ENCODE results near the gene TAF3.
"Not testable (repeated sequence)": the region's sequence is repeated elsewhere in the genome, so short reads cannot be mapped to it uniquely, and the experiment has no call there.

TAF3 gene

DNA sequence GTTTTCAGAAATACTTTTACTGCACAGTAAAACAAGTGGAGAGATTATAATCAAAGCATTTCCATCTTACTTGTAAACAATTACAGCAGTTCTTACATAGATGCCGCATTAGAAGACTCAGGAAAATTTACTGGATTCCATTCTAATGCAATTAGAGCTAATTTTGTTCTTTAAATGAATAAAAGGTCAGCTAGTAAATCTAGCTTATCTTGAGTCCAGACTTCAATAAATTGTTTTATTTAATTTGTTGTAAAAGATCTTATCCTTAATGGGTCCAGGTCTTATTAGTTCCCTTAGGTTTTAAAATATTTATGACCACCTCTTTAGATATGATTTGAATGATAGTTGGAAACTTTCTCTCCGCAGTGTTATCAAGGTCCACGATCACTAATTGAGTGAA is 166.0 kb downstream of the TAF3 start:
- no peak for DNase-seq

DNA sequence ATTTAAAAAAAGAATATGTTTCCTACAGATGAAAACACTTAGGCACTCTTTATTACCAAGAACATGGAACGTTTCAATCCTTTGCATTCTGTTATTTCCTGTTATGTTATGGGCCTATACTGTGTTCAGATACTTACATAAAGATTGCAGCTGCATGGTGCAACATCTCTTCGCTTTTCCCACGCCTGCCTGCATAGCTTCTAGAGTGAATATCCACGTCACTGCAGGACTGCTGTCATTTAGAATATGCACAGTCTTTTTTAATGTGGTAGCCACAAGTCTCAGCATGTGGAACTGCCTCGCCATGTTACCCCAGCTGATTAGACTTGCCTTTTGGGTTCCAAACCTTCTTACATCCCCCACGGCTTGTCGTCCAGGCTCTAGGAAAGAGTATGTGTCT is 166.6 kb downstream of the TAF3 start:
- DNase-seq = no peak

DNA sequence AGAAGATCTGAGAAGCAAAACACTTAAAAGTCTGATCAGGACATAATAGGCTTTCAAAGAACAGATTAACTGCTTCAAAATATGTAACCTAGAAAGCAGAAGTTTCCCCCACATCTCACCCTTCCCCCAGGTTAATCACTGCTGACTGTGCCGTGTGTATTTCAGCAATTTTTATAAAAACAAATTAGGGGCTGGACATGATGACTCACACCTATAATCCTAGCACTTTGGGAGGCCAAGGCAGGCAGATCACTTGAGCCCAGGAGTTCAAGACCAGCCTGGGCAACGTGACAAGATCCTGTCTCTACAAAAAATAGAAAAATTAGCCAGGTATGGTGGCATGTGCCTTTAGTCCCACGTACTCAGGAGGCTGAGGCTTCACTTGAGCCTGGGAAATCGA is 168.5 kb downstream of the TAF3 start:
- DNase-seq = no peak

DNA sequence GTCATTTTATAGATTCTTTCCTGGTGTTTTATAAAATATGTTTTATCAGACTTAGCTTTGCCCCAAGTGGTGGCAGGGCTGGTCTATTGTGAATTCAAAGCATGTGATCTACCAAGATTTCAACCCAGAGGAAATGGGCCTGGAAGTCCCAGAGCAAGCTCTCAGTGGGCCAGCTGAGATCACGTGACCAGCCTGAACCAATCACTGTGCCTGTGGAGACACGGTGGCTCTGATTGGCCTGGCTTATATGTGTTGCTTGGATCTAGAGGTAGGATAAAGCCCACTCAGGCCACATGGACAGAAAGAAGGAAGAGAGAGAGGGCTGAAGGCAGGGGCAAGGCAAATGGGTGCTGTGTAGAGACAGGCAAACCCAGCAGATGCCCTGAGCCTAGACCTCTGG is 170.7 kb downstream of the TAF3 start:
- no peak for DNase-seq

DNA sequence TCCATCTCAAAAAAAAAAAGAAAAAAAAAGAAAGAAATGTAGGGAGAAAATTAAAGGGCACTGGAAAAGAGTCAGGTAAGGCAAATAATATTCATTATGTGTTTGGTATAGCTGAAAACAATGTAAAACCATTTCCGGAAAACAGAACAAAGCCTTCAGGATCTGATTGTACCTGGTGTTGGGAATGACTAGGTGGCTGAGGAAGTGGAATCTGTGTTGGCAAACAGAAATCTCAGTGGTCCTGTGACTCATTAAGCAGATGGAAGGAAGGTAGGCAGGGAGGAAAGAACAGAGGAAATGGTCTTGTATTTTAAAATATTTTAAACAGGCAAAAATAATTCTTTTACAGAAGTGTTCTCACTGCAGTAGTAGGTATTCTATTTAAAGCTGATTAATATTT is 180.5 kb downstream of the TAF3 start:
- DNase-seq = no peak

DNA sequence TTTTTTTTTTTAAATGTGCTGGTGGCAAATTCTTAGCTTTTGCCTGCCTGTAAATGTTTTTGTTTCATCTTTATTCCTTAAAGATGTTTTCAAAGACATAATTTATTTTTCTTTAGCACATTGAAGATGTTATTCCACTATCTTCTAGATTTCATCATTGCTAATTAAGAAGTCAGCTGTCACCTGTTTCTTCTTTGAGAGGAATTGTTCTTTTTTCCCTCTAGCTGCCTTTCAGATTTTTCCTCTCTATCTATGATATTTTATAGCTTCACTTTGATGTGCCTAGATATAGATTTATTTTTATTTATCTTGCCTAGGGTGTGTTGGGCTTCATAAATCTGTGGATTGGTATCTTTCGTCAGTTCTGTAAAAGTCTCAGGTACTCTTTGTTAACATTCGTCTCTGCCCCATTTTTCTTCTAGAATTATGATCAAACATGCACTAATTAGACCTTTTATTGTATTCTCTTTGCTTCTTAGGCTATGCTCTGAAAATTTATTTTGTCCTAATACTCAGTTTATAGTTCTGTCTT is 186.2 kb downstream of the TAF3 start:
- no peak for DNase-seq

DNA sequence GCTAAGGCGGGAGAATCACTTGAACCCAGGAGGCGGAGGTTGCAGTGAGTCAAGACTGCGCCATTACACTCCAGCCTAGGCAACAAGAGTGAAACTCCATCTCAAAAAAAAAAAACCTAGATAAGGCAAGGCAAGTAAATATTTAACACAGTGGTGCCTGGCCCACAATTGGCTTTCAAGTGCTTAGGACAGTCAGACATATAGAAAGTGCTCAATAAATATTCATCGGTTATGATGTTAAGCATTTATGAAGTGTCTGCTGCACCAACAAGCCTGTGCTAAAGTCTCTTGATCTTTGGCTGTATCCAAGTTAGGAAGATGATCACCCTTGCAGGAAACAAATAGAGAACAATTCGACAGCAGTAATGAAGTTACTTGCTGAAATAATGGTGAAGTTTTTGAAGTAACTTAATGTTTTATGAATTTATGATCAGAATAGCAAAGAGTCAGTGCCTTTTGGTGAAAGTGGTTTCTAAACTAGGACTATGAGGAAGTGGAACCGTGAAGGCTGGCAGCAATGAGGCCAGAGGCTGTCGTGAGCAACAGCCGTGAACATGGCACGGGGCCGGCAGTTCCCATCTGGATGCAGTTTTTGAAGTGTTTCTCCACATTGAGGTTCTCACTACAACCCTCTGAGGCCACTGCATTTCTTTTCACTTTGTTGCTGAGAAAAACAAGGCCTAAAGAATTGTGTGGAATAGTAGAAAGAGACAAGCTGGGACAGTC is 188.1 kb downstream of the TAF3 start:
- no peak for DNase-seq

DNA sequence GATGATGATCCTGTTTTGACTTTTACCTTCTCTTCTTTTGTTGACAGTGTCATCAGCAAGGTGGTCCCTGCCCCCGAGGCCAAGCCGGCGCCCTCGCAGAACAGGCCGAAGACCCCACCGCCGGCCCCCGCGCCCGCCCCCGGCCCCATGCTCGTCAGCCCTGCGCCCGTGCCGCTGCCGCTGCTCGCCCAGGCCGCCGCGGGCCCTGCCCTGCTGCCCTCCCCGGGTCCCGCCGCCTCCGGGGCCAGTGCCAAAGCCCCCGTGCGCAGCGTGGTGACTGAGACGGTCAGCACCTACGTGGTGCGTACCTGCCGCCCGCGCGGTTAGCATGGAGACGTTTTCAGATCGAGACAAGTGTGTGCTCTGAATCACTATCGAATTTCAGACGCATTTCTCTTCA is 190.7 kb downstream of the TAF3 start:
- DNase-seq = no peak

DNA sequence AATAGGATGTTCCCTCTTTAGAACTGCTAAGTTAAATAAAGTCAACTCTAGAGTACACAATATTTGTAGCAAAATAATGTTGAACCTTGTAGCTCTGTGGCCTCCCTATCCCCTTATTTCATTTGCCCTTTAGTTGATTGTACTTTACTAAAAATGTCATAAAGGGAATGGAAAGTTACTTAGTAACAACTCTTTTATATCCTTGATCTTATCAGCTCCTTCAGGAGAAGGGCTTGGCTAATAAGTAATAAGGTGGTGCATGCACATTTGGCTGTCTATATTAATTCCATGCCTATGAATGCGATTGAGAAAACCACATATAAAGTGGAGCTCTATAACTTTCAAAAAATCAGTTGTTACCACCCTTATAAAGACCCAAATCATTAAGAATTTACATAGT is 194.7 kb downstream of the TAF3 start:
- no peak for DNase-seq

DNA sequence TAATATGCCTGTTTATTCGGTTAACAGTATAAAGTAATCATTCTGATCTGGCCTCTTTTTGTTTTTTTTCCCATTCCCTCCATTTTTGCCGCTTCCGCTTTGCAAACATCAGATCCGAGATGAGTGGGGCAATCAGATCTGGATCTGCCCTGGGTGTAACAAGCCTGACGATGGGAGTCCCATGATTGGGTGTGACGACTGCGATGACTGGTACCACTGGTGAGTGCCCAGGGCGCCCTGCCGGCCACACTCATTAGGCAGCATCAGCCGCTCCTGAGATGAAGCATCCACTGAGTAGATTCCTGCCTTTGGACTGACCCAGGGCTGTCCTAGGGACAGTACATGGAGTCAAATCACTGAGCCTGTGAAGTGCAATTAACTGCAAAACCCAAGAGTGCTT is 195.3 kb downstream of the TAF3 start:
- DNase-seq = no peak

DNA sequence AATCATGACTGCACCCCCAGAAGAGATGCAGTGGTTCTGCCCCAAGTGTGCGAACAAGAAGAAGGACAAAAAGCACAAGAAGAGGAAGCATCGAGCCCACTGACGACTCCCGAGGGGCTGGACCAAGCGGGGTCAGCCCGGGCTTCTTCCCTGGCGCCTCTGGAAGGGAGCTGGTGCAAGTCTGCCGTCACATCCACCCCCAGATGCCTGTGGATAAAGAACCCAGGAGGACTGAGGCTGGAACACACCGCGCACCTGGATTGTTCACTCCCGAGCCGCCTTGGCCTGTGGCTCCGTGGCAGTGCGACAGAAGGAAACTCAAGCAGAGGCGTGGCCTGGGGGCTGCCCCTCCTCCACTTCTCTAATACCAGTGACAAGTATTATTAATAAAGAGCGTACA is 196.3 kb downstream of the TAF3 start:
- DNase-seq = no peak

DNA sequence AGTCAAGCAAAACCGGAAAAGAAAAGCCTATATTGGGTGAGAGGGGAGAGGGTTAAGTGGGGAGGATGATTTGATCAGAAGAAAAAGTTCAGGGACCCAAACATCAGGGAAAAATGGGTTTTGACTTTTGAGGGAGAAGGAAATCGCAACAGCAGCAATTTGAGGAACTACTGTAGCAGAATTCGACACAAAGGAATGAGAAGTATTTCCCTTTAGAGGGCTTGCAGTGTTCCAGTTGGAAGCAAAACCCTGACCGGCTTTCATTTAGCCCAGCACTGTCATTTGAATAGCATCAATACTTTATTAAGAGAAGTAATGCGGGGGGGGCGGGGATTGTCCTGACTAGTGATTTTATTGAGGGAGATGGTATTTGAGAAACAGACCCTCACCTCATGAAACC is 199.0 kb downstream of the TAF3 start:
- DNase-seq = no peak

DNA sequence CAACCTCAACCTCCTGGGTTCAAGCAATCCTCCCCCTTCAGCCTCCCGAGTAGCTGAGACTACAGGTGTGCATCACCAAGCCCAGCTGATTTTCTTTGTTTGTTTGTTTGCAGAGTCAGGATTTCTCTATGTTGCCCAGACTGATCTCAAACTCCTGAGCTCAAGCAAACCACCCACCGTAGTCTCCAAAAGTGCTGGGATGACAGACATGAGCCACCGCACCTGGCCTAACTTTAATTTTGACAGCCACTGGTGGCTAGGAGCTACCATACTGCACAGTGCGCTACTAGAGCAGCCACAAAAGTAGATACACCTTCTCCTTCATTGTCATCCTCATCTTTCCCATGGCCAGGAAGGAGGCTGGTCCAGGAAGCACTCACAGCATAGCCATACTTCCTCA is 205.0 kb downstream of the TAF3 start:
- no peak for DNase-seq

DNA sequence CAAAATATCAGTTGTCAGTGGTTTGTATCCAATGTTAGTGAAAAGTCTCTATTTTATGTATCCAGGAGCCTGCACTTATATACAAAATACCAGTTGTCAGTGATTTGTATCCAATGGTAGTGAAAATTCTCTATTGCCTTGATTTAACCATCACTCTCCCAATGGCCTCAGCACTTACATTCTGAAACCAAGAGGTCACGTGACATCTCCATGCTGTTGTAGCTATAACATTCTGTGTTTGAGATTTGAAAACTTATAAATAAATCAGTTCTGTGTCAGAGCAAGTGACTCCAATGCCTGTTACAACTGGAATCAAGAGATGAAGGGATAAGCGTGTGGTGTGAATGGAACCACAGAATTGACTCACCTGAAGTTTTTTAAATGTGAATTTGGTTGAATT is 205.5 kb downstream of the TAF3 start:
- no peak for DNase-seq

DNA sequence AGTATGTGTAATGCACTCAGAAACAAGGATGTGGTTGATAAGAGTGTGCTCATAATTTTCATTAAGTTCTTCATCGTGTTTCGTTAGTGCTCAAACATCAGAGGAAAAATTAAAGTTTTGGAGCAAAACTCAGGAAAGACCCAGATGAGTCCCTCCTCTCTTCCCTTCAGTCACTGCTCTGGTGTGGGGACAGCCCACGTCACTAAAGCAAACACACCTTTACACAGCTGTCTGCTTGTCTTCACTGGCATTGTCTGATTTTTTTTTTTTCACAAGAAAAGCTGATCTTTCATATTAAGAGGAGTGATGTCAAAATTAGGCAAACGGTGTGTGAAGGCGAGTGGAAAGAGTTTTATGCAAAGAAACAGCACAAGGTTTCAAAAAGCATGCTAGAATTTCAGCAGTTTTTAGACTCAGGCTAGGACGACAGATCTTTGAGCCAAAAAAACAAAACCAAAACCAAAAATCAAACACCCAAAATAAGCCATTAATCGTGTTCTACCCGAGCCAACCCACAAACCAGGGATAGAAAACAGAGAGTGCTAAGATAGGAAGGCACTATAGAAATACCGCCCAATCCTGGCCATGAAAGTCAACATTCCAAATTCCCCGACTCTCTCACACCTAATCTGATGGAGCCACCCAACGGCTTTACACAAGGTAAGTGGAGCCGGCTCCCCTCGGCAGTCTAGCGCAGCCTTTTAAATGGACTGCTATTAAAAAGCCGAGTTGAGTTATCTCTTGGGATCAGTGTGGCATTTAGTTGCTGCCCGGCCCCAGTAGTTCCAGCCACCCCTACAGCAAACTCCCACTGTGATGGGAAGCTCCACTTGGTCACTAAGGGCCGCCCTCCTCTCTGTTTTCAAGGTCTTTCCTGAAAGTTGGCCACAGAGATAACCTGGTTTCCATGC is 208.3 kb downstream of the TAF3 start:
- no peak for DNase-seq

DNA sequence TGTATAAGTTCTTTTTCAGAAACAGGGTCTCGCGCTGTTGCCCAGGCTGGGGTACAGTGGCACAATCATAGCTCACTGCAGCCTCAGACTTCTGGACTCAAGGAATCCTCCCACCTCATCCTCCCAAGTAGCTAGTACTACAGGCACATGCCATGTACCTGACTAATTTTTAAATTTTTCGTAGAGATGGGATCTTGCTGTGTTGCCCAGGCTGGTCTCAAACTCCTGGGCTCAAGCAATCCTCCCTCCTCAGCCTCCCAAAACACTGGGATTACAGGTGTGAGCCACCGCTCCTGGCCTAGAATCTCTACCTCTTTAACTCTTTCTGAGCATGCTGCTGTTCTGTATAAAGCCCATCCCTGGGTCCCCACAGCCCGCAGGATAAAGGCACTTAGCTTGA is 212.9 kb downstream of the TAF3 start:
- DNase-seq = not testable (repeated sequence)

DNA sequence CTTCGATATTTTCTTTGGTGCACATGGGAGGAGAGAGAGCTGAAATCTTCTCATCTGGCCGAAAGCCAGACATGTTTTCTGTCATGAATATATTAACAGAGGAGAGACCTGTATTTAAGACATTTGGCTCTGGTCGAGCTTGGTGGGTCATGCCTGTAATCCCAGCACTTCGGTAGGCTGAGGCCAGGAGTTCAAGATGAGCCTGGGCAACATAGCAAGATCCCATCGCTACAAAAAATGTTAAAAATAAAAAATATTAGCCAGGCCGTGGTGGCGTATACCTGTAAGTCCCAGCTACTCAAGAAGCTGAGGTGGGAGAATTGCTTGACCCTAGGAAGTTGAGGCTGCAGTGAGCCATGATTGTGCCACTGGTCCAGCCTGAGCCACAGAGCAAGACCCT is 214.3 kb downstream of the TAF3 start:
- no peak for DNase-seq

DNA sequence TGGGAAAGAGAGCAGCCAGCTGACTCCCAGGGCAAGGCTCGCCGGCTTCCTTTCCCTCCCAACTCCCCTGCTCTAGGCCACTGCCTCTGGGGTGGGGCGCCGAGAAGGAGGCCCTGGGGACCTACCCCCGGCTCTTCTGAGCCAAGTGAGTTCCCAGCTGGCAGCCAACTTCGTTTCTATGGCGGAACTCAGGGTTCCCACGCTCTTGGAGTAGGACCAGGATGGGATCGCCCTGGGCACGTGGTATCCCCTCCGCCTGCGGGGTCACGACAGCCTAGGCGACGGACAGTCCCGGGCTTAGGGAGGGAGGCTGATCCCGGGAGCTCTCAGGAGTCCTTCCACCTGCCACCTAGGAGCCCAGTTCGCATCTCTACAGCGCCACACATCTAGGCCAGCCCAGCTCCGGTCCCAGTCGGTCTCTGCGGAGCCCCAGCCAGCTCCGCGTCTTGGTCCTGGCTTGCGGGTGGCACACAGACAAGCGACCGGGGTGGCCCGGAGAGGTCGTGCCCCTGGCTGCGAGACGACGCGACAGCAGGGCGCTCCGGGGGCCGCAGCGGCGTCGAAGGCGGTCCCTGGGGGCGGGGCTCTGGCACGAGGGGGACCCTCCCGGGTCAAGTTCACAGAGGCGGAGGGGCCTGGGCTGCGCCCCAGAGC is 215.6 kb downstream of the TAF3 start:
- DNase-seq = no peak

DNA sequence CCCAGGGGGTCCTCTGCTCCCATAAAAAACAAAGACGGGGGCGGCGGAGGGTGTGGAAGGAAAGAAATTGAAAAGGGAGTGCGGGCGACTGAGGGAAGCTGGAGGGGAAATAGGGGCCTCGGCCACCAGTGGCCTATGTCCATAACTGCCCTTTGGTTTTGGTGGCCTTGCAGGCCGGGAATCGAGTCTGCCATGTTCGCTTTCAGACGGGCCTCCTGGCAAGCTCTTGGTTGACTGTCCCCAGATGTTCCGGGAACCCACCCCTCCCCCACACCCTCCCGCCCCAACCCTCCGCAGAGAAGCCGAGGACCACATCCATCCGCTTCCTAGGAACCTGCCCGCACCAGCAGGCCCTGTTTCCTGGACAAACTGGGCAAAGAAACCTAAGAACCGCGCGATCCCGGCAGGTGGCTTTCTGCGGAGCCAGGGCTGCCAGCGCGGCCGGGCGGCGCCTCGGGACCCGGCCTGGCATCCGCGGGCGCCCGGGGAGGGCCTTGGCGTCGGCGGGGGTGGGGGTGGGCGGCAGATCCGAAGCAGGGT is 216.2 kb downstream of the TAF3 start:
- no peak for DNase-seq

DNA sequence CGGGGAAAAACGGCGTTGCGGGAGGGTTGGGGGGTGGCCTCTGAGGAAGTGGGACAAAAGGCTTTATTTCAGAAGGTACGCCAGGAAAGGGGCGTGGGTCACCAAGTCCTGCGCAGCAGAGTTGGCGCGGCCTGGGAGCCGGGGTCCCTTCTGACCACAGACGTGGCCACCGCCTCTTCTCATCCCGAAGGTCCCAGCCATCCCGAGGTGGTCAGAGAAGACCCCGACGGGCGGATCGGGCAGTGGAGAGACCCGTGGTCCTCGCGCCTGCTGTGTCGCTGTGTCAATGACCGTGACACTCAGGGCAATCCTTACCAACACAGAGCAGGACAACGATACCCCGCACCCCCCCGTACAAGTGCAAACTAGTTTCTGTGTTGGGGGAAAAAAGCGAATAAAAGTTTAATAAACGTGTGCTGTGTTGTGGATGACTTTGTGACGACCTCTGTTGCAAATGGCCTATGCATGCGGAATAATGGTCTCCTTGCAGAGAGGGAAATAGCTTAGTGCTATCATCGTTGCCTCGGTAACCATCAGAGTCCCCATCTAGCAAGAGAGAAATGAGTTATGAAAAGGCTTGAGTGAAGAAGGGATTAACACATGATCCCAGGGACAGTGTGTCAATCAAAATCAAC is 216.8 kb downstream of the TAF3 start:
- DNase-seq = no peak

DNA sequence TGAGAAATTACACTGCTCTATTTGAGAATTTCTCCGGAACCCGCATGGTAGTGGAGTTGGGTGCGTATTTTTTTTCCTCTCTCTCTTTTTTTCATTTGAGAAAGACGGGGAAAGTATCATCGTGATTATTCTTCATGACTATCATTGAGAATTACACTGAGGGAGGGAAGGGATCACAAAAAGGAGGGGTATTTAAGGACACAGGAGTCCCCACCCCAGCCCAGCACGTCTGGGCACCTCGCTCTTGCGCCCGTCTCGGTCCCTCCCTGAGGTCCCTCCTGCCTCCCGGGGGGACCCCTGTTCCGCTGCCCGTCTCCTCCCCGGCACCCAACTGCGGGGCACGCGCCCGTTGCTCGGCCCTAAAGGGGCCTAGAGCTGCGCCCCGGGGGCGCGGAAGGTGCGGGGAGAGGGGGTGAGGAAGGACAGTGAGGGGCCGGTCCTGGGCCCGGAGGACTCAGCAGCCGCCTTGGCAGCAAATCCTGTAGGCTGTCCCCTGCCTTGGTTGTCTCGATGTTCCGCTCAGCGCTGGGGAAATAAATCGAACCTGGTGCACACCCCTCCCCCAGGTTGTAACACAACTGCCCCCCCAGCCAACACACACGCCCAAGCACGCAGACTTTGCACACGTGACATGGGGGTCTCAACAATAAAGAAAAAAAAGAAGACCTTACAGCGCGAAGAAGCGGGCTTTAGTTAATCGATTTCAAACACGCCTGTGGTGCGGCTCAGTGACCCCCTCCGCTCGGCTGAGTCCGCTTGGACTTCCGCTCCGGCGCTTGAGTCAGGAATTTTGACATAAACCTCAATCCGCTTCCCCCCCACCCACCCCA is 217.6 kb downstream of the TAF3 start:
- DNase-seq = no peak
